Stimulated activated CD4-positive, alpha-beta T cell treated with anti-CD3 and anti-CD28 coated beads, Interleukin-15, amount 100 ng/mL, for 1 hour (primary cell): ENCODE measurements around the gene SCG2.
"Not testable (repeated sequence)": the region's sequence is repeated elsewhere in the genome, so short reads cannot be mapped to it uniquely, and the experiment has no call there.

Experiments
- DNase-seq, 2 donors: peaks; one replicate each; pipeline ENCODE4 v3.0.0-alpha.2; 2020; ENCODE audit warnings: low read depth in 1 of 2, low spot score in 1 of 2

The SCG2 gene

DNA sequence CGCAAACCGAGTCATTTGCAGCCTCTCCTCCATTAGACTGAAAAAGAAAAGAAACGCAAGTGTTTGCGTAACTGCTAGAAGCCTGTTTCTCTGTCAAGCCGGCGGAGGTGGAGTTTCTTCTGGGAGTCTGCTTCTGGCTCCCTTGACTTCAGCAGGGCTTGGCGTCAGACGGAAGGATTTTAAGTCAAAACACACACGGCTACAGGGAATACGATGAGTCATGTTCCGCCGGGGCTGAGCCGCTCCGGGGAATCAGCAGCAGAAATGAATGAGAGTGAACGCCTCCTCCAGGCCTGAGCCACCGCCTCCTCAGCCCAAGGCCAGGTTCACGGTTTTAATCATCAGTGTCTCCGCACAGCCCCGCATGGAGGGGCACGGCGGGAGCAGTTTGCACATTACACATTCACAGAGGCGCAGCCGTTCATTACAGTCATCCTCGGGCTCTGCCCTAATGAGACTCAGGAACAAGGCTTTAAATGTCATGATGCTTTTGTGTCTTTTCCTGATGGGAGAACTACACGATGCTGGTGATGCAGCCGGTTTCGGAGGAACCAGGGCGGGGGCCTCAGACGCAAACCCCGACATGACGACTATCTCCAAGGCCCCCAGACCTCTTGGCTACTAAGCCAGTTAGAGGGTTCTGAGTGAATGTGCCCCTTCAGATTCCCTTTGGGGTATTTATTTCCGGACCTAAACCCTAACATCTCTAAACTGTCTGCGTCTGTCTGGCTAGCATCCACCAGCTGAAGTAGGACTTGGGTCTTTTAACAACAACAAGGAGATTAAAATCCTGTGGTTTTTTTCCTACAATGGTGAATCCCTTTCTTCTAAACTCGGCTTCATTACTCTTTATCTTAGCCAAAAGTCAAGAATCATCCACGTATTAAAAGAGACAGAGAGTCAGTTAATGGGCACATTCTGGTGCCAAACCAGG is 11.1 kb upstream of the SCG2 start:
- no peak for DNase-seq

- DNase-seq: no peak
Observed at GRCh38 chr2:223612501-223612900, 10.3 kb upstream of the SCG2 start.

- DNase-seq: no peak
Observed at GRCh38 chr2:223611061-223611460, 8.9 kb upstream of the SCG2 start.

DNA sequence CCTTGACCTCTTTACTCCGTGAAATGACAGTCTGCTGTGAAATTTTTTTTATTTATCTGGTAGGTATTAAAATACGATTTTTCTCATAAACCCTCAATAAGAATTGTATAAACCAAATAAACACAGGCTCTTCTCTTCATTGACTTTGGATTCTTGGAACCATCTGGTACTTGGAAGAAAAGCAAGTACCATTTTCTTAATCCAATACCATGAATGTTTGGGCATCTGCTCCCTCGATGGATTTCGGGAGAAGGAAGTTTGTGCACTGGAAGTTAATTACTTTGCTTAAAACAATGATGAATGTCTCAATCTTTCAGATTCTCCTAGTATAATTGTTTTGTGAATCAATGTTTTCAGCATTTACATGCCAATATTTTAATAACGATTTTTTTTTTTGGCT is 5.3 kb upstream of the SCG2 start:
- no peak for DNase-seq

GRCh38 chr2:223606946-223607345 is 4.8 kb upstream of the SCG2 start:
- no peak for DNase-seq

GRCh38 chr2:223604231-223604630 is 2.1 kb upstream of the SCG2 start:
- no peak for DNase-seq

DNA sequence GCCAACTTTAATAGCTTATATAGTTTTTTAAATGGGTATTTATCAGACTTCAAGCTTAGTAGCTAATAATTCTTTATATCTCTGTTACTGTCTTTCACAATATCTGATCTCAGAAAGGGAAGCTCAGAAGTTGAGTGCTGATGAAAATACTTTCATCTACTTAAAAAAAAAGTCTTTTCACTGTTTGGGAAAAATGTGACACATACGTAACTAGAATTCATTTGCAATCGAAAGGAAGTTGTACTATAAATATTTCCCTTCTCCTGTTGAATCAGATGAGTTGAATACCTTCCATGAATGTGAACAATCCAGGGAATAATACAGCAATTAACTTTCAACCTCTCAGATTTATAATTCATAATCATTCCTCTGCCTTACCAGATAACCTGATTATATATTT is 811 bp upstream of the SCG2 start:
- DNase-seq: no peak

DNA sequence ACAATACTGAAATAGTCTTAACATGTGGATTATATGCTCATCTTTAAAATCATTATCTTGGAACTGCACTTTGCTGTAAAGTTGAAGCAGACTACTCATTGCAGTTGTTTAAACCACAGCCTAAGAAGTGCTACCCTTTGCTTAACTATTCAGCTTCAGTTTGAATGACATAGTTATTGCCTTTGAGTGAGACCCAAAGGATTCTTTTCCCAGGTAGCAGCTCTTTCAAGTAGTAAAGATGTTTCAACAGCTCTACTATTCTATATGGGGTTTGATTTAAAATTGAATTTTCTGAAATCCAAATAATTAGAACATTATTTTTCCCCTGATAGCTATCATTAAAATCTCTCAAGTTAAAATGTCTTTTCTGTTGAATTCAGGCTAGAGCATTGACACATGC is 1.1 kb downstream of the SCG2 start:
- no peak for DNase-seq

DNA sequence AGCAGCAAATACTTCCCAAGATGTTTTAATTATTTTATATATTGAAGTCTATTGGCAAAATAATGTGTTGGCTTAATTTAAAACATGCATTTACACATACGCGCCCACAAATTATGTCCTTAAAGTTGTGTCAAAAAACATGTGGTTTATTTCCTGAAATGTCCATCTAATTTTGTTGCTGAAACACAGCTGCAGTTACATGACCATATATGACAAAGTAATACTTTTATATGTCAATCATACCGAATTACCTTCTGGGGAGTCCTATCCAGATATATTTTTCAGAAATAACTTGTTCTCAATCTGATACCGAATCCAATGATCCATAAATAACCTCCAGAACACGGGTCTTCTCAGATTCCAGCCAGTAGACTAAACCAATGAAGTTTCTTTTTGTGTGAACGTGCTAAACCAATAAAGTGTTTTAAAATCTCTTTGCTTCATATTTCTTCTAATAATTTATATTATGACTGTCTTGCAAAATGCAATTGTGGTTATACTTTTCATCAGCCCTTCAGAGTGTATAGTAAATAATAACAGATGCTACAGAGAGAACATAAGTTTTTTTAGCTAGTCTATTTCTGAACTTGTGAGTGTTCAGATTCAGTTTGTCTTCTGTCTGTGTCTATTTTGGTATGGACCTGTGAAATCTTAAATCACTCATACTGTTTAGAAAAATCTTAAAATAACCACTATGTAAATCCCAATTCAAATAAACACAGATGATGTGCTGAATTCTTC is 2.4 kb downstream of the SCG2 start:
- DNase-seq: no peak

DNA sequence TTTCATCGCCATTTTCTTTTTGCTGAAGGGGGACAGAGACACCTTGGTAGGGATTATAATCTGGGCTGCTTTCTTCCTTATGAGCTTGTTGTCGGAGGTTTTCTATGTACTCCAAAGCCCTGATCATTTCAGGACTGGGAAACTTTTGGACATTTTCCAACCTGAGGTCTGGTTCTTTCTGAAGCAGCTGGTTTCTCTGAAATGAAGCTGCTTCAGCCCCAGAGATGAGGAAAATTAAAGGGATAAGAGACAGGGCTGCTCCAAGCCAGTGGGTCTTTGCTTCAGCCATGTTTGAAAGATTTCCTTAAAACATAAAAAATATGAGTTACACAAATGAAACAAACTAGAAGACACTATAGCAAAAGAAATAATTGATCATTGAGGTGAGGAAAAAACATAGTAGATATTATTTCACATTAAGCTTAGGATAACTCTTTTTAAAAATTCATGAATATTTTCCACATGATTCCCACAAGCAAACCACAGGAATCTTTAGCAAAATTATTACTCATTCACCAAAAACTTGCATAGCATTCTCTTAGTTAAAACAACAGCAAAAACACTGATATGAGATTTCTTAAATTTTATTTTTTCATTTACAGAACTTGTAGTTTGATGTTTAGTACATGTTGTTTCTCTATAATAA is 3.0 kb downstream of the SCG2 start:
- DNase-seq: no peak

DNA sequence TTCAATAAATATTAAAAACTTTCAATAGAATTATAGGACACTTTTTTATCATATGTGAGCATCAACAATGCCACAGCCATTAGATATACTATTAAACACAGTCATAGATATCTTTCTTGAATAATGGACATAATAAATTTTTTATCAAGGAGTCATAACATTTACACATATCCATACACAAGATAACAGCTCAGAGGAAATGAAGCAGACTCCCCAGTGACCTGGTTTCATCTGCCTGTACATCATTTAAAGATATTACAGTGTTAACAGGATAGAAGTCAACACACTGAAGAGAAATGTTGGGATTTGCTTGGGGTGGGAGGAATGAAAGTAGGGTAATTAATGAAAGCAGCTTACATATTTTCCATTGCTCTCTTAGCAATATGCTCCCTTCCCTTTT is 5.1 kb downstream of the SCG2 start:
- DNase-seq: no peak

DNA sequence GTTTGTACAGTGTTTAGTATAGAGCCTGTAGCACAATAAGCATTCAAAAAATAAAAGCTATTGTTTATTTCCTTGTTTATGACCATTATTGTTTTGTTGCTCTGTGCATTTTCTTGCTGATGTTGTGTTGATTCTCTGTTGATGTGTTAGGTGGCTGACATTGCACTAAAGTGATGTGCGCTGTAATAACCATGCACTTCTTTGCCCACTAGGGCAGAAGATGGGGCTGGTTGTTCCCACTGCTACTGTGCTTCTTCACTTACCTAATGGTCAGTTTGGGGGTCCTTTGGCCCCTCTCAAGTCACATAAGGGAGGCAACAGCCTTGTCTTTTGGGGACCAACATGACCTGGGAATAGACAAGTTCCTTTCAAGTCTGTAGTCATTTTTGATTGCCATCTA is 6.0 kb downstream of the SCG2 start:
- no peak for DNase-seq

DNA sequence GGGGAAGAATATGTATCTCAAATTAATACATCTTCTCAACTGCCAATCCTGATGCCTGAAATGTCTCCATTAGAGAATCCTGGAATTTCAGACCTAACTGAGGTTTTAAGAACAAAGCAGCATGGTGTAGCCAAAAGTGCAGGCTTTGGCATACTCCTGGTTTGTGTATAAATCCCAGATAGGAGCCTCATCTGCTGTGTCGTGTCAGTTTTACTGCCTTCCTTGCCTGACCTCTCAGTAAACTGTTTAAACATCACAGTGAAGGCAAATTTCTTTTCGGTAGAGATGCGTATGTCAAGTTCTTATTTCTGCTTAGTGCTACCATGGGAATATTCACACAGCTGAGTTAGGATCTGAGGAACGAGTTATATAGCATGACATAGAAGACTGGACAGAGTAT is 7.3 kb downstream of the SCG2 start:
- DNase-seq: no peak

DNA sequence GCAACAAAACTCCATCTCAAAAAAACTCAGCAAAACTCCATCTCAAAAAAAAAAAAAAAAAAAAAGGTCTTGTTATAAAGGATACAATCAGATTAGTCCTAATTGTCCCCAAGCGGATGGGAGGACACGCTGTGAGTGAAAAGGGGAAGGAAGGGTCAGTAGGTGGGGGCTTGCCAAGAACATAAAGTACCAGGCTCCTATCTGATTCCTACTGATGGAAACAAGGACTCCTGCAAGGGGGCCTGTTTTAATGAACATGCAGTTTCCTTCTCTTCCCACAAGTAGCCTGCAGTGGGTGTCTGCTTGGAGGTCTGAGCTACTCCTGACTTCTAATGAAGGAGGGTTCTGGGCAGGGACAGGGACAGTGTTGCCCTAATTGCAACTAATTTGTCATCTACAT is 7.9 kb downstream of the SCG2 start:
- no peak for DNase-seq

DNA sequence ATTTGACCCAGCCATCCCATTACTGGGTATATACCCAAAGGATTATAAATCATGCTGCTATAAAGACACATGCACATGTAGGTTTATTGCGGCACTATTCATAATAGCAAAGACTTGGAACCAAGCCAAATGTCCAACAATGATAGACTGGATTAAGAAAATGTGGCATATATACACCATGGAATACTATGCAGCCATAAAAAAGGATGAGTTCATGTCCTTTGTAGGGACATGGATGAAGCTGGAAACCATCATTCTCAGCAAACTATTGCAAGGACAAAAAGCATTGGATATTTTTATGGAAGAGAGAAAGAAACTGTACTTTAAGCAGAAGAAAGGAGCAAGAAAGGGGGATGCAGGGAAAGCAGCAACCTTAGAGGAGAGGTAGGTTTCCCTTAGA is 9.5 kb downstream of the SCG2 start:
- DNase-seq: not testable (repeated sequence)

DNA sequence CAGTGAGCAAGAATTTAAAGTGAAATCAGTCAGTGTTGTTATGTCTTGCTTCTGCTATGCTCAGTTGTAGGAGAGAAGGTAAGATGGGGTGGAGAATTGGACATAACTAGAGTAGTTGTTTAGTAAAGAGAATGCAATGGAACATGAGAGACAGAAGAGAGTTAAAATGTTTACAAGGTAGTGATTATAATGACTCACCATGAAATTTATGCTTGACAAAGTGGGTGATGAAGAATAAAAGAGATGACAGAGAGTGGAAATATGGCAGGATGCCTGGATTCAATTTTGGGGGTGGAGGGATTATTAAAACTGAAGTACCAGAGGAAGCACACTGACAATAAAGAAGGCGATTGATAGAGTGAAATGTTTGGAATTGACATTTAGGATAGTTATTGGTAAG is 10.6 kb downstream of the SCG2 start:
- no peak for DNase-seq

GRCh38 chr2:223590964-223591363 is 11.2 kb downstream of the SCG2 start:
- DNase-seq: no peak

GRCh38 chr2:223589901-223590300 is 12.3 kb downstream of the SCG2 start:
- no peak for DNase-seq

GRCh38 chr2:223588251-223588650 is 13.9 kb downstream of the SCG2 start:
- DNase-seq: no peak

- no peak for DNase-seq
Observed at GRCh38 chr2:223587301-223587700, 14.9 kb downstream of the SCG2 start.

DNA sequence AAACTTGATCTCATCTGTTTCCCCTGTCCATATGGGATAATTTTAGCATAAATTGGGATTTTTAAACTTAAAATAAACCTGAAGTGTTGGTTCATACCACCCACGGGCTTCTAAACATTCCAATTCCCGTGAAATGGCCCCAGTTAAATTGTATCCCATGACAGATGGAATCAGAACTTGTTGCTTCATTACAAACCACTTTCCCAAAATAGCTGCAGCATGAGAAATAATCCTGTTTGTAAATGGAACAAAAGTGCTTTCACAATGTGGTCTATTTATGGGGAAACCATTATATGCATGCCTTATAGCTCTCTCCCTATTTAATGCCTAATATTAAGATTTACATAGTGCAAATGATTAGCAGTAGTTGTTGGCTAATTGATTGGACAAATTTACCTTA is 15.9 kb downstream of the SCG2 start:
- no peak for DNase-seq

GRCh38 chr2:223585666-223586065 is 16.5 kb downstream of the SCG2 start:
- DNase-seq: no peak
